Esophagus (tissue), 2 donors: Measurements from ENCODE around the gene DTNBP1. TPM values are rescaled to one million over a fixed set of nuclear protein-coding genes. Genes with fewer than 3 reads are reported as not detected.

Experiments
- H3K27ac ChIP-seq, 2 donors: one replicate each; pipeline ENCODE4 v1.5.1; 2013; ENCODE audit warnings: low read depth in 2 of 2, mild to moderate bottlenecking in 2 of 2, inconsistent platforms in 1 of 2, low read length in 1 of 2, moderate library complexity in 1 of 2
- H3K27me3 ChIP-seq, 2 donors: one replicate each; pipeline ENCODE4 v1.6.1; 2013; ENCODE audit warnings: low read length in 2 of 2, control low read depth in 1 of 2, mild to moderate bottlenecking in 1 of 2; ENCODE audit not compliant: insufficient read depth in 2 of 2, control insufficient read depth in 1 of 2
- H3K36me3 ChIP-seq, 2 donors: one replicate each; pipeline ENCODE4 v1.6.1; 2013; ENCODE audit warnings: low read length in 1 of 2; ENCODE audit not compliant: control insufficient read depth in 2 of 2, insufficient read depth in 2 of 2
- H3K4me1 ChIP-seq, 2 donors: one replicate each; pipeline ENCODE4 v1.6.1; 2013; ENCODE audit warnings: low read length in 1 of 2; ENCODE audit not compliant: control insufficient read depth in 2 of 2, insufficient read depth in 2 of 2
- H3K4me3 ChIP-seq, 2 donors: one replicate each; pipeline ENCODE4 v1.5.1; 2013; ENCODE audit warnings: low read length in 2 of 2, mild to moderate bottlenecking in 2 of 2, low read depth in 1 of 2, moderate library complexity in 1 of 2
- H3K9me3 ChIP-seq, 2 donors: one replicate each; pipeline ENCODE4 v1.6.1; 2013; ENCODE audit warnings: mild to moderate bottlenecking in 2 of 2, low read depth in 1 of 2, low read length in 1 of 2, moderate library complexity in 1 of 2; ENCODE audit not compliant: control insufficient read depth in 2 of 2, insufficient read depth in 1 of 2
- WGBS, 2 donors: extraction: QIAGEN DNeasy Blood & Tissue Kit; methylation state at CpG; one replicate each; pipeline ENCODE4 v1.1.7; 2013; 5-methylcytosine and 5-hydroxymethylcytosine counted together
- polyA plus RNA-seq, 2 donors: library from polyadenylated mRNA; stranded (reverse); fragments of 200-250 nt; gene quantifications; one replicate each; pipeline ENCODE4 v1.2.3, GENCODE V29; 2013
- donor health status: healthy with polysubstance abuse.
- donor health status: Bipolar disorder and iron deficiency.

Gene DTNBP1
- 1 to 10 TPM; 4.2 to 9.6 TPM for polyA plus RNA-seq

- Histone ChIP-seq H3K27ac (peak within 1 kb of the TSS; percentile 62 to 82), H3K4me3 (peak within 1 kb of the TSS; percentile 77 to 94), H3K36me3 (no peaks in the 10 kb centered on the region), H3K27me3 (no peaks in the 10 kb centered on the region), H3K4me1 (no peaks in the 10 kb centered on the region), H3K9me3 (no peaks in the 10 kb centered on the region)
- 0 to 1% methylated on average over 75 to 98 of the region's 98 CpGs for WGBS, 2 donors
These were observed at the start of gene DTNBP1 for GRCh38 chr6:15662326-15663129. Gene DTNBP1, minus strand, starts transcription at chr6:15663028. Its CDS starts 159 bp downstream, at chr6:15662869.

- WGBS, 2 donors, result 91 to 95% methylated on average over 2 of the region's 2 CpGs
- Histone ChIP-seq H3K4me1 (no peaks in the 10 kb centered on the region), H3K4me3 (no peak overlapping the region), H3K27me3 (no peaks in the 10 kb centered on the region), H3K9me3 (no peaks in the 10 kb centered on the region), H3K27ac (no peak overlapping the region), H3K36me3 (no peaks in the 10 kb centered on the region)
These were observed 46.9 kb upstream of the DTNBP1 start for GRCh38 chr6:15709651-15710269.

- Histone ChIP-seq H3K4me1 (no peaks in the 10 kb centered on the region), H3K36me3 (no peaks in the 10 kb centered on the region), H3K27ac (no peak overlapping the region), H3K4me3 (no peak overlapping the region), H3K27me3 (no peaks in the 10 kb centered on the region), H3K9me3 (no peaks in the 10 kb centered on the region)
- 77 to 82% methylated on average over 5 of the region's 5 CpGs for WGBS, 2 donors
These were observed 45.4 kb upstream of the DTNBP1 start for GRCh38 chr6:15708231-15708630.

DNA sequence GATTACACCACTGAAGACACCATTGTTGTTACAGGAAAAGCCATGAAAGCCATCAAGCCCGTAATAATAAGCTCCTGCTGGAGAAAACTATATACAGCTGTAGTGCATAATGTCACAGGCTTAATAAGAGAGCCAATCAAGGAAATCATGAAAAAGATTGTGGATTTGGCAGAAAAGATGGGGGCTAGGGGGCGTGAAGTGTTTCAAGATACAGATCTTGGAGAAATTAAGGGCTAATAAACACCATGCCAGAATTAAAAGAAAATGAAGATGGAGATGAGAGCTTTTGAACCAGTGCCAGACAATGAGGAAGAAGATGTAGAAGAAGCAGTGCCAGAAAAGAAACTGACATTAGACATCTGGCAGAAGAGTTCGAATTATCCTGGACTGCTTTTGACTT, 43.2 kb upstream of the DTNBP1 start:
- WGBS, 2 donors, result 53% methylated on average over 3 of the region's 3 CpGs
- Histone ChIP-seq H3K27ac (no peak overlapping the region), H3K4me3 (no peak overlapping the region), H3K4me1 (no peaks in the 10 kb centered on the region), H3K9me3 (no peaks in the 10 kb centered on the region), H3K36me3 (no peaks in the 10 kb centered on the region), H3K27me3 (no peaks in the 10 kb centered on the region)

DNA sequence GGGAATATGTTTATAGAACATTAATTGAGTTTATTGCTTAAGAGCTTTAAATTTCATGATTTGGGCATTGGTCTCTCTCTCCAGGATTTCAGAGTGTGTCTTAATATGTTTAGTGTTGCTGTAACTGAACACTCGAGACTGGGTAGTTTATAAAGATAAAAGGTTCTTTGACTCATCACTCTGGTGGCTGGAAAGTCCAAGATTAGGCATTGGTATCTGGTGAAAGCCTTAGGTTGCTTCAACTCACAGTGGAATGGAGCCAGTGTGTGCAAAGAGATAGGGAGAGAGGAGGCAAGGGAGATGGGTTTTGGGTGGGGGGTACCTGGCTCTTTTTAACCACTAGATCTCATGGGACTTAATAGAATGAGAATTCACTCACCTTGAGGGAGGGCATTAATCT, 35.6 kb upstream of the DTNBP1 start:
- Histone ChIP-seq H3K27ac (no peak overlapping the region), H3K27me3 (no peaks in the 10 kb centered on the region), H3K9me3 (peaks cover 0 to 3% of the 10 kb centered on the region in 2 donors), H3K36me3 (no peaks in the 10 kb centered on the region), H3K4me1 (no peaks in the 10 kb centered on the region), H3K4me3 (no peak overlapping the region)
- 60 to 81% methylated on average over 1 of the region's 1 CpG for WGBS, 2 donors

DNA sequence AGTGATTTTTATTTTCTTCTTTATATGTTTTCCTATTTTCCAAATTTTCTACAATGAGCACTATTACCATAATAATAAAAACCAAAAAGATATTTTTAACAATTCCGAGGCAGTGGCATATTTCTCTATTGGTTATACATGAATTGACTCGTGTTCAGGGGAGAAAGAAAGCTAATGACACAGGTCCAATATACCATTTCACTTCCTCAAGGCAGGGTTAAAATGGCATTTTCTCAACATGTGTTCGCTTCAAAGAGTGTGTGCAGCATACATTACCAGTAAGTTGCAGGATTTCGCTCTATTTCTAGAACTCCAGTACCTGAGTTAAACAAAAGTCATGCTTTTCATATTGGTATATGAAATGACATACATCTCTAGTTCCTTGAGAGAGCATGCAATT, 35.1 kb upstream of the DTNBP1 start:
- no peaks in the 10 kb centered on the region for H3K36me3 ChIP-seq
- H3K27me3 ChIP-seq, result no peaks in the 10 kb centered on the region
- no peaks in the 10 kb centered on the region for H3K4me1 ChIP-seq
- no peak overlapping the region for H3K4me3 ChIP-seq
- H3K9me3 ChIP-seq, result peaks cover 0 to 3% of the 10 kb centered on the region in 2 donors
- 88 to 90% methylated on average over 4 of the region's 4 CpGs for WGBS, 2 donors
- H3K27ac ChIP-seq, result no peak overlapping the region

DNA sequence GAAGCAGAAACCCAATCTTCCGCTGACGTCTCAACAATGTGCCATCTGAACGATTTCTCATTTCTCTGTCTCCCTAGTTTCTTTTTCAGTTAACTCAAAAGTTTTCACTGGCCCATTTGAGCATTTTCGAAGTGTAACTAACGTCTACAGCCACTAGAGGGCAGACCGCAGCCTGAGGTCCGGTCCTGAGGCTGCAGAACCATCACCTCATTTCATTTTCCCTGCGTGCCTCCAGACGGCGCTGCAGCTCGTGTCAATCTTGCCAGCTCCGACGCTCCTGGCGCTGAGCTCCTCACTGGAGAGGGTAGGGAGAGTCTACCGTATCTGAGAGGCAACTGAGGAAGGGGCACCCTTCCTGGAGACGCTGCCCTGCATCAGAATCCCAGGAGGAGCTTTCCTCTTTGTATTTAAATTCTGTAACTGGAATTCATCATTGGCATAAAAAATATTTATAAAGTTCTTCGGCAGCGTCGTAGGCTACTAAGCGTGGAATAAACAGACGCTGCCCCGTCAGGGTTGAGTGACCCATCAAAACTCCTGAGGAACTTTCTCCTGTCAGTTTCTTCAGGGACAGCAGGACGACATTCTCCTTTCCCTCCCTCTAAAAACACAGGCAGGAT, 28.5 kb upstream of the DTNBP1 start:
- H3K27me3 ChIP-seq, result no peaks in the 10 kb centered on the region

DNA sequence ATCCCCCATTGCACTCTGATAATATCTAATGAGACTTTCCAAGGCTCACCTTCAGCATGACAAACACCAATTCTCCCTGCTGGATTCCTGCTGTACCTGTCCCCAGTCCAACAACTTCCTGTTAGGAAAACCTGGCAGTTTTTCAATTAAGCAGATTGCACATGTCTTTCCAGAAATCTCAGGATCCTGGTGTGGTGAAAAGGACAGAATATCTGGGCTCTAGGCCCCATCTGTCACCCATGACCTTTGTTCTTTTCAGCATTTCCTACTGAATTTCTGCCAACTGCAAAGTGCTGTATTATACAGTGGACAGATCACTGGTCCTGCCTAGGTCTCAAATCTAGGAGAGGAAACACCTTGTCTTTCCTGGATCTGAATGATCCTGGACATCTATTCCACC, 27.7 kb upstream of the DTNBP1 start:
- Histone ChIP-seq H3K4me3 (no peak overlapping the region), H3K27ac (no peak overlapping the region), H3K4me1 (no peaks in the 10 kb centered on the region), H3K36me3 (no peaks in the 10 kb centered on the region), H3K27me3 (no peaks in the 10 kb centered on the region), H3K9me3 (peaks cover 0 to 3% of the 10 kb centered on the region in 2 donors)

More for the DNA sequence above, 28.5 kb upstream of the DTNBP1 start:
- Histone ChIP-seq H3K4me1 (no peaks in the 10 kb centered on the region), H3K4me3 (no peak overlapping the region), H3K27ac (no peak overlapping the region), H3K9me3 (peaks cover 0 to 3% of the 10 kb centered on the region in 2 donors), H3K36me3 (no peaks in the 10 kb centered on the region)
- WGBS, 2 donors, result 15 to 16% methylated on average over 23 of the region's 23 CpGs

DNA sequence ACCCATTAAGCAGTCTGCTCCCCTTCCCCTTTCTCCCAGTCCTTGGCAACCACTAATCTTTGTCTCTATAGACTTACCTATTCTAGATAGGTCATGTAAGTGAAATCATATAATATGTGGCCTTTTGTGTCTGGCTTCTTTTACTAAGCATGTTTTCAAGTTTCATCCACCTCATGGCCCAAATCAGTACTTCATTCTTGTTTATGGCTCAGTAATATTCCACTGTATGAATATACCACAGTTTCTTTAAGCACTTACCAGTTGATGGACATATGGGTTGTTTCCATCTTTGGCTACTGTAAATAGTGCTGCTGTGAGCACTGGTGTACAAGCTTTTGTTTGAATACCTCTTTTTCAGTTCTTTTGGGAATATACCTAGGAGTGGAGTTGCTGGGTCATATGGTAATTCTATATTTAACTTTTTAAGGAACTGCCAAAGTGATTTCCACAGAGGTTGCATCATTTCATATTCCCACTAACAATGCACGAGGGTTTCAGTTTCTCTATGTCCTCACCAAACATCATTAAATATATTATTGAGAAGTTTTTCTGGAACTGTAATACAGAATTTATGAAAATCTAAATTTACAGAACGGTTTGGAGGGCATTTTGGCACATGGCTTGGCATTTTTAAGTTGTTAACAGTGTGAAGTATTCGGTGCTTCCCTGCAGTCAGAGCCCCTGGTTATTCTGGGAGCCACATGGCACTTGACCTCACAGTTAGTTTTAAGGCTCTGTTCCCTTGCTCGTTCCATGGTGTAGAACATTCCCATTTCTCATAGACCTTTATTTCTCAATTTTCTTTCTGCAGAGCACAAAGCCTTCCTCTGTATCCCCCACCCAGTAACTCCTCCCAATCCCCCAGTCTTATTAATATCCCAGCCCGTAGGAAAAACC, 27.0 kb upstream of the DTNBP1 start:
- 67 to 73% methylated on average over 5 of the region's 5 CpGs for WGBS, 2 donors
- Histone ChIP-seq H3K27ac (no peak overlapping the region), H3K36me3 (no peaks in the 10 kb centered on the region), H3K27me3 (no peaks in the 10 kb centered on the region), H3K4me3 (no peak overlapping the region), H3K9me3 (peaks cover 0 to 3% of the 10 kb centered on the region in 2 donors), H3K4me1 (peaks cover 0 to 2% of the 10 kb centered on the region in 2 donors)
